HUES6 (cell line): Measurements from ENCODE around the gene STIM2.

Experiments
- H3K27ac ChIP-seq: 2 replicates; pipeline ENCODE4 v1.7.0; 2013; ENCODE audit warnings: low read depth, mild to moderate bottlenecking, low read length, inconsistent platforms
- H3K27me3 ChIP-seq: 2 replicates; pipeline ENCODE4 v1.6.1; 2013; ENCODE audit warnings: low read length; ENCODE audit not compliant: control insufficient read depth, insufficient read depth
- H3K36me3 ChIP-seq: 2 replicates; pipeline ENCODE4 v1.6.1; 2013; ENCODE audit warnings: low read length; ENCODE audit not compliant: control insufficient read depth, insufficient read depth
- H3K4me1 ChIP-seq: 2 replicates; pipeline ENCODE4 v1.6.1; 2013; ENCODE audit warnings: low read length; ENCODE audit not compliant: control insufficient read depth, insufficient read depth
- H3K4me3 ChIP-seq: 2 replicates; pipeline ENCODE4 v1.5.1; 2013; ENCODE audit warnings: low read depth, low read length
- H3K9ac ChIP-seq: one replicate; pipeline ENCODE4 v1.6.1; 2013; ENCODE audit warnings: mild to moderate bottlenecking, low read length
- H3K9me3 ChIP-seq: 2 replicates; pipeline ENCODE4 v1.6.1; 2013; ENCODE audit warnings: low read depth, low read length; ENCODE audit not compliant: control insufficient read depth, insufficient read depth

Gene STIM2

GRCh38 chr4:27000122-27000521, 139.5 kb downstream of the STIM2 start:
- Histone ChIP-seq H3K36me3 (no peaks in the 10 kb centered on the region), H3K9me3 (no peaks in the 10 kb centered on the region), H3K27ac (no peak overlapping the region)

DNA sequence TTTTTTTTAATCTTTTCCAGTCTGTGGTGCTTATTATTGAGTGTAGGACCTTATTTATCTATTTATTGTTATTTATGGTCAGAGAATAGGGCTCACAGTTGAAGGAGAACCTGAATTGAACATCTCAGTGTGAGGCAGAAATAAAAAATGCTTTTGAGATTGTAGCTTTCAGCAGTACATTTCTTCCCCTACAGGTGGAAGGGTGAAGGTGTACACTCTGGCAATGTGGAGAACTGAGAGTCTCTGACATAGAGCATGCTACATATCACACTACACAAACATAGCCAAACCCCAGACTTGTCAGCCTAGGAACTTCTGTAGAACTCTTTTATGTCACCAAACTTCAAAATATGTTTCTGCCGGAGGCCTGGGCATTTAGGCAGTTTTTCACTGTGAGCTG, 140.2 kb downstream of the STIM2 start:
- Histone ChIP-seq H3K9me3 (no peaks in the 10 kb centered on the region), H3K4me3 (no peak overlapping the region), H3K4me1 (peaks cover 12% of the 10 kb centered on the region; the same call in 1 of the 2 replicates), H3K9ac (no peak overlapping the region), H3K27ac (no peak overlapping the region), H3K27me3 (no peaks in the 10 kb centered on the region), H3K36me3 (no peaks in the 10 kb centered on the region)

More at GRCh38 chr4:27000122-27000521, 139.5 kb downstream of the STIM2 start:
- Histone ChIP-seq H3K9ac (no peak overlapping the region), H3K27me3 (no peaks in the 10 kb centered on the region), H3K4me1 (peaks cover 15% of the 10 kb centered on the region), H3K4me3 (no peak overlapping the region)

GRCh38 chr4:27001398-27002164, 140.9 kb downstream of the STIM2 start:
- no peak overlapping the region for H3K27ac ChIP-seq
- peaks cover 12% of the 10 kb centered on the region; the same call in 1 of the 2 replicates for H3K4me1 ChIP-seq
- H3K4me3 ChIP-seq, result no peak overlapping the region
- no peaks in the 10 kb centered on the region for H3K9me3 ChIP-seq
- no peaks in the 10 kb centered on the region for H3K36me3 ChIP-seq
- no peak overlapping the region for H3K9ac ChIP-seq
- no peaks in the 10 kb centered on the region for H3K27me3 ChIP-seq

GRCh38 chr4:27003642-27004113, 143.0 kb downstream of the STIM2 start:
- no peak overlapping the region for H3K27ac ChIP-seq
- H3K36me3 ChIP-seq, result no peaks in the 10 kb centered on the region
- no peaks in the 10 kb centered on the region for H3K9me3 ChIP-seq
- peaks cover 12% of the 10 kb centered on the region; the same call in 1 of the 2 replicates for H3K4me1 ChIP-seq
- H3K4me3 ChIP-seq, result no peak overlapping the region
- no peak overlapping the region for H3K9ac ChIP-seq
- H3K27me3 ChIP-seq, result no peaks in the 10 kb centered on the region

DNA sequence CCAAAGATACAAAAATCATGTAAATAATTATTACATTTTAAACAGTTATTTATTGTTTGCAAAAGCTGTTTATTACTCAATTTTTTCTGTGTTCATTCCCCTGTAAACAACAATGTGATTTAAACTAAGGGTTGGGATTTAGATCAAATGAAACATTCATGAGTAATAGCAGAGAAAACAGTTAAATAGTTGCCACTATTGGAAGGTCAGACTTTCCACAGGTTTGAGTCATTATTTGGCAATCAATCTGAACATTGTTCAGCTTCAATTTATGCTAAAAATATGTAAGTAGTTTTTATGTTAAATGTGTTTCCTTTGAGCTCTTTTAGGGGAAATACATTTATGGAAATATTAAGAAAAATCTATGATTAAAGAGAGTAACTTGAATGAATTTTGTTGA, 144.9 kb downstream of the STIM2 start:
- no peak overlapping the region for H3K27ac ChIP-seq
- H3K27me3 ChIP-seq, result no peaks in the 10 kb centered on the region
- peaks cover 12% of the 10 kb centered on the region; the same call in 1 of the 2 replicates for H3K4me1 ChIP-seq
- no peak overlapping the region for H3K4me3 ChIP-seq
- no peaks in the 10 kb centered on the region for H3K9me3 ChIP-seq
- no peak overlapping the region for H3K9ac ChIP-seq
- H3K36me3 ChIP-seq, result no peaks in the 10 kb centered on the region

DNA sequence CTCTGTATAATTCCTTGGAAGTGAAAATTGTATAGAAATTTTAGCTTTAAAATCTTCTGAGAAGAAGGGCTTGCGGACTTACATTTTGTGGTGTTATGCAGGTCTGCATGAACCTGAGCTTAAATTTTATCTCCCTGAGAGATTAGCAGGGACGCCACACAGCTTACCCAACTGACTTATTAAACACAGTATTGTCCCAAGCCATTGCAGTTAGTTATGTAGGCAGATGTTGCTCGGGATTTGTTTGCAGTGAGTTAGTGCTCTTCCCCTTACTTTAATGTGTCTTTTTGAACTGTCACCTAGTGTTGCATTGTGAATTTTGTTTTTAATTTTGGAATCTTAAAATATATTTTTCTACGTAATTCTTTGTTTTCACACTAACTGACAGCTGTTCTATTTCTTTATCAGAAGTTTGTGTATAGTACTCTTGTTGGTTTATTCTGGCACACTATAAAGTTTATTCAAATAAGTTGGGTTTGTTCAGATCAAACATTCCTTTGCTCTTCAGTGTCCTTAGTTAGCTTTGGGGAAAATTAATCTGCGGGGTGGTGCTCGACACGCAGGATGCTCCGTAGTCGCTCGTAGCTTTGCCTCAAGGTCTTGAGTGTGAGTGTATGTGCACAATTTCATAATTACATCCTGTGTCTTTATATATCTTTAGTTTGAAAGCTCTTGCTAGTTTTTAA, 145.4 kb downstream of the STIM2 start:
- H3K9me3 ChIP-seq, result no peaks in the 10 kb centered on the region
- no peaks in the 10 kb centered on the region for H3K27me3 ChIP-seq
- H3K27ac ChIP-seq, result no peak overlapping the region
- H3K4me3 ChIP-seq, result no peak overlapping the region
- H3K36me3 ChIP-seq, result no peaks in the 10 kb centered on the region
- H3K9ac ChIP-seq, result no peak overlapping the region
- H3K4me1 ChIP-seq, result peaks cover 12% of the 10 kb centered on the region; the same call in 1 of the 2 replicates

DNA sequence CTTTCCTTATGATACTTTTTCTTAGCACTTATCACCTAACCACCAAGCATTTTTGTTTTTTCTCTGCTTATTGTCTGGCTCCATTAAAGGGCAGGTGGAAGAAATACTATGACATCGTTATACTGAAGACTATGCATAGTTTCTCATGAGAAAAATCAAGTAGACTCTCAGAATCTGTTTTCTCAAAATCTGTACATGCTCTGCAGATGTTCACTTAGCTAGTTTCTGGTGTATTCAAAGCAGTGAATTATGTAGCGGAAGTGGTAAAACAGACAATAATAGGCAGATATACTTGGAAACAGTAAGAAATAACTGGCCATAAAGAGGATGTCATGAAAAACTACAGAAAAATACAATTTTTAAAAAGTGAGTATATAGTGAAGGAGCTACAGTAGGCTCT, 146.0 kb downstream of the STIM2 start:
- Histone ChIP-seq H3K9ac (no peak overlapping the region), H3K27me3 (no peaks in the 10 kb centered on the region), H3K4me3 (no peak overlapping the region), H3K4me1 (peaks cover 12% of the 10 kb centered on the region; the same call in 1 of the 2 replicates), H3K27ac (no peak overlapping the region), H3K36me3 (no peaks in the 10 kb centered on the region), H3K9me3 (no peaks in the 10 kb centered on the region)

DNA sequence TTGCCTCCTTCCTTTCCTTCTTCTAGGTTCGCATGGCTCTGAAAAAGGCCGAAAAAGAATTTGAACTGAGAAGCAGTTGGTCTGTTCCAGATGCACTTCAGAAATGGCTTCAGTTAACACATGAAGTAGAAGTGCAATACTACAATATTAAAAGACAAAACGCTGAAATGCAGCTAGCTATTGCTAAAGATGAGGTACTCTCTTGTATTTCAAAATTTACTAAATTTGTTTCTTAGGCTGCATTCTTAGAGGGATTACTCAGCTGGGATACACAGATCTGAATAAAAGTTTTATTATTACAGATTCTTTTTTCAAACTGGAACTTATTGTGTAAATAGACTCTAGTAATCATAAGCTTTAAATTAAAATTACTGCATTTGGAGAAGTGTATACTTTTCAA, 146.9 kb downstream of the STIM2 start:
- Histone ChIP-seq H3K36me3 (no peaks in the 10 kb centered on the region), H3K9me3 (no peaks in the 10 kb centered on the region), H3K27me3 (no peaks in the 10 kb centered on the region), H3K27ac (no peak overlapping the region), H3K4me1 (peaks cover 11% of the 10 kb centered on the region; the same call in 1 of the 2 replicates), H3K4me3 (no peak overlapping the region), H3K9ac (no peak overlapping the region)

GRCh38 chr4:27008679-27009078, 148.0 kb downstream of the STIM2 start:
- Histone ChIP-seq H3K27ac (no peak overlapping the region), H3K36me3 (no peaks in the 10 kb centered on the region), H3K4me3 (no peak overlapping the region), H3K9ac (no peak overlapping the region), H3K27me3 (no peaks in the 10 kb centered on the region), H3K9me3 (no peaks in the 10 kb centered on the region), H3K4me1 (peaks cover 2% of the 10 kb centered on the region; the same call in 1 of the 2 replicates)

- Histone ChIP-seq H3K27me3 (no peaks in the 10 kb centered on the region), H3K36me3 (no peaks in the 10 kb centered on the region), H3K9ac (no peak overlapping the region), H3K4me1 (no peaks in the 10 kb centered on the region), H3K27ac (no peak overlapping the region), H3K9me3 (no peaks in the 10 kb centered on the region), H3K4me3 (no peak overlapping the region)
Measured at GRCh38 chr4:27009539-27009938, 148.9 kb downstream of the STIM2 start.

DNA sequence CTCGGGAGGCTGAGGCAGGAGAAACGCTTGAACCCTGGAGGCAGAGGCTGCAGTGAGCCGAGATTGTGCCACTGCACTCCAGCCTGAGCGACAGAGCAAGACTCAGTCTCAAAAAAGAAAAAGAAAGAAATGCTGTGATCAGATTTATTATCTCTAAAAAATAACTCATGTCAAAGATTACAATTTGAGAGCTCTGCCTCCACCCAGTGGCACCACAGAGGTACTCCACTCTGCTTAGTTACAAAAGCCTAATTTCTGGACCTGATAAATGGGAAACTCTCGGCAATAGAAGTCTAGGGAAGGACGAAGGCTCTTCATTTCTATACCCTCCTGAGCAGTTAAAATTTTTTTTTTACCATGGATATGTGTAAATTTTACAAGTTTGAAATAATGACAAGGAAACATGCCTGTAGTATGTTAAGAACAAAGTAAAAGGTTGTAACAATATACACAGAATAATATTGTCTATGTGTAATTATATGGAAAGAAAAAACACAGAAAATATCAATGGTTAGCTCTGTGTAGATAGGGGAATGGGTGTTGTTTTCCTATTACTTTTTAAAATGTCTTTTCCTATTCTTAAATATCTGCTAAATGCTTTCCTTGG, 149.8 kb downstream of the STIM2 start:
- Histone ChIP-seq H3K9ac (no peak overlapping the region), H3K27me3 (no peaks in the 10 kb centered on the region), H3K36me3 (no peaks in the 10 kb centered on the region), H3K9me3 (no peaks in the 10 kb centered on the region), H3K4me3 (no peak overlapping the region), H3K4me1 (no peaks in the 10 kb centered on the region; the same call in 1 of the 2 replicates), H3K27ac (no peak overlapping the region)
